Right lobe of liver (tissue), 6 donors: ENCODE results near the gene ERCC8. TPM values are rescaled to one million over a fixed set of nuclear protein-coding genes. Genes with fewer than 3 reads are reported as not detected.

Experiments
- ATAC-seq, 4 donors: fragments of 200-7000 bp; cut with Tn5 transposase; one replicate each; pipeline ENCODE4 v1.9.1; 2020; ENCODE audit warnings: mild to moderate bottlenecking in 4 of 4, moderate library complexity in 4 of 4
- DNase-seq, 3 donors: peaks; one replicate each; pipeline ENCODE4 v3.0.0-alpha.2; 2020
- H3K27ac ChIP-seq, 3 donors: fragments of 200-600 bp; one replicate each; pipeline ENCODE4 v1.8.0; 2022
- H3K27me3 ChIP-seq, 2 donors: fragments of 200-600 bp; one replicate each; pipeline ENCODE4 v1.8.0; 2022
- H3K36me3 ChIP-seq, 4 donors: fragments of 200-600 bp; sonication (generic) in 1 of 4; one replicate each; pipeline versions ENCODE4 v1.5.1 to v1.8.0; 2017 to 2022; ENCODE audit warnings: control low read depth in 1 of 4
- H3K4me1 ChIP-seq, 4 donors: fragments of 200-600 bp; sonication (generic) in 1 of 4; one replicate each; pipeline versions ENCODE4 v1.5.1 to v1.8.0; 2017 to 2022; ENCODE audit warnings: control low read depth in 1 of 4
- H3K4me3 ChIP-seq, 3 donors: fragments of 200-600 bp; one replicate each; pipeline ENCODE4 v1.8.0; 2022
- H3K9me3 ChIP-seq, 4 donors: fragments of 200-600 bp; sonication (generic) in 1 of 4; one replicate each; pipeline versions ENCODE4 v1.5.1 to v1.8.0; 2017 to 2022; ENCODE audit warnings: control low read depth in 1 of 4
- CTCF ChIP-seq, 4 donors: fragments of 200-600 bp in 3 of 4; fragments of 450-650 bp in 1 of 4; IDR thresholded peaks; one replicate each; pipeline versions ENCODE4 v1.5.1 to v1.8.0; 2016 to 2022; ENCODE audit warnings: antibody characterized with exemption in 4 of 4, mild to moderate bottlenecking in 2 of 4
- POLR2A ChIP-seq: fragments of 450-650 bp; IDR thresholded peaks from one replicate; pipeline ENCODE4 v1.6.1; 2017; ENCODE audit warnings: antibody characterized with exemption, mild to moderate bottlenecking
- WGBS: methylation state at CpG from one replicate; pipeline ENCODE4 v1.1.6; 2018; ENCODE audit warnings: low coverage, low lambda C conversion rate; ENCODE audit not compliant: insufficient coverage; ENCODE audit errors: missing lambda C conversion rate; 5-methylcytosine and 5-hydroxymethylcytosine counted together
- intact Hi-C, 2 donors: fragments of 100-400 bp; cut with DNase I; formaldehyde crosslinking; loops; one replicate each; pipeline versions ENCODE4 v1.11.2 to v1.14.1; 2022
- total RNA-seq, 6 experiments: library from RNA; depleted of rRNA in 2 of 6; stranded (reverse); fragments of >200 nt in 2 of 6; fragmentation: NEBNext Ultra II Directional in 3 of 6; extraction: Animal tissue kit (Norgen Biotek cat#: 25700) in 3 of 6; gene quantifications; one replicate each; pipeline versions ENCODE4 v1.1.0 to v1.2.4, GENCODE V29; 2016 to 2023
- donor health status: DM: no; HTN: yes; CAD: no.
- donor health status: DM: no; HTN: no; CAD: no.
- donor health status: DM: no; HTN: no; CAD: no.
- donor health status: DM: no; HTN: yes; CAD: no.
- donor health status: DM: no; HTN: yes; CAD: no.

The ERCC8 gene
- total RNA-seq, 6 experiments from 2014 or later: 4.0 to 10.7 (median 4.5) TPM

- WGBS: 100% methylated on average over 2 of the region's 2 CpGs
- H3K4me3 ChIP-seq: no peak overlapping the region
- H3K27ac ChIP-seq: no peak overlapping the region
- ATAC-seq (no peak), DNase-seq (no peak)
- intact Hi-C loops: no loop called here
- no peaks in the 10 kb centered on the region for H3K27me3 ChIP-seq
- H3K9me3 ChIP-seq: no peaks in the 10 kb centered on the region
- no peaks in the 10 kb centered on the region for H3K36me3 ChIP-seq
- H3K4me1 ChIP-seq: no peaks in the 10 kb centered on the region
- TF ChIP-seq CTCF (IDR thresholded peaks at IDR 0.05) (no peak), POLR2A (no peak)
Measured at GRCh38 chr5:60887746-60888145, 57.1 kb downstream of the ERCC8 start.

- intact Hi-C loops: no loop called here
- H3K36me3 ChIP-seq: no peaks in the 10 kb centered on the region
- no peak overlapping the region for H3K4me3 ChIP-seq
- no peaks in the 10 kb centered on the region for H3K27me3 ChIP-seq
- 93% methylated on average over 1 of the region's 1 CpG for WGBS
- no peaks in the 10 kb centered on the region for H3K4me1 ChIP-seq
- no peak overlapping the region for H3K27ac ChIP-seq
- no peaks in the 10 kb centered on the region for H3K9me3 ChIP-seq
- no peak for TF ChIP-seq POLR2A
- no peak for TF ChIP-seq CTCF (IDR thresholded peaks at IDR 0.05)
- DNase-seq (no peak), ATAC-seq (no peak)
Measured at GRCh38 chr5:60887096-60887495, 57.8 kb downstream of the ERCC8 start.

GRCh38 chr5:60886158-60886557 is 58.7 kb downstream of the ERCC8 start:
- 84% methylated on average over 5 of the region's 5 CpGs for WGBS
- Histone ChIP-seq H3K4me3 (no peak overlapping the region), H3K4me1 (no peaks in the 10 kb centered on the region), H3K9me3 (no peaks in the 10 kb centered on the region), H3K27me3 (no peaks in the 10 kb centered on the region), H3K36me3 (no peaks in the 10 kb centered on the region), H3K27ac (no peak overlapping the region)
- intact Hi-C loops: no loop called here
- DNase-seq (no peak), ATAC-seq (no peak)
- TF ChIP-seq CTCF (IDR thresholded peaks at IDR 0.05) (no peak), POLR2A (no peak)

DNA sequence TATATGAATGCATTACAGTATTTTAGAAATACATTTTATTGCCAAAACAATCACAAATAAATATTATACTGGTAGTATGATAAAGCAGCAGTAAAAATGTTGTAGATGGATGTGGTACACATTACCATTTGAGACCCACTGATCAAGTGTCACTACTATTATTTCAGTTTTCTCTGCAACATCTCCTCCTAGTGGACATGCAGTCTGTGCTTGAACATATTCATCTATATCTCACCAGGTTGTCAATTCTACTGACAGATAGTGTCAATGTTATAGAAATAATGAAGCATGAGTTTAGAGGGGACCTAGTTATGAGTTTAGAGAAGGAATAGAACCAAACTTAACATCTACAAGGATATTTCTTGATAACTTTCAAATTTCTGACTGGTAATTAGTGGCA is 61.6 kb downstream of the ERCC8 start:
- DNase-seq: no peak
- intact Hi-C loops: no loop called here

More for the DNA sequence above, 61.6 kb downstream of the ERCC8 start:
- H3K4me1 ChIP-seq: no peaks in the 10 kb centered on the region
- H3K27me3 ChIP-seq: no peaks in the 10 kb centered on the region
- H3K36me3 ChIP-seq: no peaks in the 10 kb centered on the region
- no peaks in the 10 kb centered on the region for H3K9me3 ChIP-seq
- TF ChIP-seq CTCF (IDR thresholded peaks at IDR 0.05): peak in 3 of 4 donors; percentile 20 to 34 (median 21)
- TF ChIP-seq POLR2A: no peak
- no peak overlapping the region for H3K27ac ChIP-seq
- ATAC-seq: no peak
- H3K4me3 ChIP-seq: no peak overlapping the region
